ENCODE measurements around the gene GPR153. TPM values are rescaled to one million over a fixed set of nuclear protein-coding genes. Genes with fewer than 3 reads are reported as not detected.

The GPR153 gene
- total and polyA plus RNA-seq, 2 donors (not counting 1 experiment from before 2014, with no cell fraction given), result 0.04 to 0.20 TPM

DNA sequence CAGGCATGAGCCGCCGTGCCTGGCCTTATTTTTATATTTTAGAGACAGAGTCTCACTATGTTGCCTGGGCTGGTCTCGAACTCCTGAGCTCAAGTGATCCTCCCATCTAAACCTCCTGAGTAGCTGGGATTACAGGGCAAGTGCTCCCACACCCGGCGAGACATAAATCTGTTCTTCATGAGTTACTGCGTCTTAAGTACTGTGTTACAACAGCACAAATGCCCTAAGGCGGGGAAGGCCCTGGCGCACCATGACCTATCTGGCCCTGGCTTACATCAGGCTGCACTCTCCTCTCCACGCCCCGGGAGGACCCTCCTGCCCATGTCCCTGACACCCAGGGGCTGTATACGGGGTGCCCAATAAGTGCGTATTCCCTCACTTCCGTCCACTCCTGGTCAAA, 4.3 kb downstream of the GPR153 start:
- DNase-seq, result no peak
- Mint-ChIP-seq H3K27ac (no peak overlapping the region), H3K4me3 (no peak overlapping the region), H3K9me3 (ENCODE audit: insufficient read depth) (no peaks in the 10 kb centered on the region), H3K27me3 (peaks cover 18% of the 10 kb centered on the region), H3K4me1 (peaks cover 11% of the 10 kb centered on the region)
- Histone ChIP-seq H3K4me2 (replicated peaks; ENCODE audit: low read depth, low read length, poor library complexity, severe bottlenecking) (no peak overlapping the region), H2AFZ (ENCODE audit: insufficient read depth, low read depth, low read length, poor library complexity, severe bottlenecking) (no peak overlapping the region), H3K4me1 (ENCODE audit: control insufficient read depth in 2 of 2, insufficient read depth in 2 of 2, low read length in 2 of 2) (peaks cover 8 to 10% of the 10 kb centered on the region in 2 donors), H3K4me3 (ENCODE audit: control extremely low read depth in 1 of 5, extremely low read depth in 1 of 5, insufficient read depth in 1 of 5, low read depth in 2 of 5, low read length in 4 of 5) (no peak overlapping the region), H3K36me3 (replicated peaks in 1 of 2; ENCODE audit: control extremely low read depth in 1 of 2, control insufficient read depth in 1 of 2, extremely low read depth in 1 of 2, insufficient read depth in 2 of 2, low read length in 1 of 2) (no peaks in the 10 kb centered on the region), H3K27me3 (replicated peaks in 1 of 4; ENCODE audit: control extremely low read depth in 1 of 4, control insufficient read depth in 3 of 4, insufficient read depth in 4 of 4, low read length in 3 of 4) (peaks cover 0 to 29% (median 2%) of the 10 kb centered on the region in 4 experiments), H3K9me3 (ENCODE audit: control extremely low read depth in 1 of 3, control insufficient read depth in 2 of 3, insufficient read depth in 1 of 3, low read length in 2 of 3) (no peaks in the 10 kb centered on the region), H4K20me1 (ENCODE audit: control insufficient read depth, insufficient read depth, low read length, poor library complexity, severe bottlenecking) (no peaks in the 10 kb centered on the region), H3K27ac (ENCODE audit: low read length in 2 of 2) (no peak overlapping the region), H3K9ac (ENCODE audit: low read length) (no peak overlapping the region), H3K79me2 (ENCODE audit: control insufficient read depth, insufficient read depth, low read length) (no peaks in the 10 kb centered on the region)
- TF ChIP-seq, protein P1, sequence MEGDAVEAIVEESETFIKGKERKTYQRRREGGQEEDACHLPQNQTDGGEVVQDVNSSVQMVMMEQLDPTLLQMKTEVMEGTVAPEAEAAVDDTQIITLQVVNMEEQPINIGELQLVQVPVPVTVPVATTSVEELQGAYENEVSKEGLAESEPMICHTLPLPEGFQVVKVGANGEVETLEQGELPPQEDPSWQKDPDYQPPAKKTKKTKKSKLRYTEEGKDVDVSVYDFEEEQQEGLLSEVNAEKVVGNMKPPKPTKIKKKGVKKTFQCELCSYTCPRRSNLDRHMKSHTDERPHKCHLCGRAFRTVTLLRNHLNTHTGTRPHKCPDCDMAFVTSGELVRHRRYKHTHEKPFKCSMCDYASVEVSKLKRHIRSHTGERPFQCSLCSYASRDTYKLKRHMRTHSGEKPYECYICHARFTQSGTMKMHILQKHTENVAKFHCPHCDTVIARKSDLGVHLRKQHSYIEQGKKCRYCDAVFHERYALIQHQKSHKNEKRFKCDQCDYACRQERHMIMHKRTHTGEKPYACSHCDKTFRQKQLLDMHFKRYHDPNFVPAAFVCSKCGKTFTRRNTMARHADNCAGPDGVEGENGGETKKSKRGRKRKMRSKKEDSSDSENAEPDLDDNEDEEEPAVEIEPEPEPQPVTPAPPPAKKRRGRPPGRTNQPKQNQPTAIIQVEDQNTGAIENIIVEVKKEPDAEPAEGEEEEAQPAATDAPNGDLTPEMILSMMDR (IDR thresholded peaks at IDR 0.05), result no peak
- ChIA-PET POLR2A (no interaction called here), CTCF (interaction anchor here (1.4 kb wide), 1 partner anchor 150 kb away, joined by 4 read pairs; no protein-coding TSS in a partner anchor)
- no peak for ATAC-seq (ENCODE audit: low read depth)
- intact Hi-C loops (cut with micrococcal nuclease), result no loop called here
- 95% methylated on average over 13 of the region's 13 CpGs for WGBS (ENCODE audit: insufficient coverage)

DNA sequence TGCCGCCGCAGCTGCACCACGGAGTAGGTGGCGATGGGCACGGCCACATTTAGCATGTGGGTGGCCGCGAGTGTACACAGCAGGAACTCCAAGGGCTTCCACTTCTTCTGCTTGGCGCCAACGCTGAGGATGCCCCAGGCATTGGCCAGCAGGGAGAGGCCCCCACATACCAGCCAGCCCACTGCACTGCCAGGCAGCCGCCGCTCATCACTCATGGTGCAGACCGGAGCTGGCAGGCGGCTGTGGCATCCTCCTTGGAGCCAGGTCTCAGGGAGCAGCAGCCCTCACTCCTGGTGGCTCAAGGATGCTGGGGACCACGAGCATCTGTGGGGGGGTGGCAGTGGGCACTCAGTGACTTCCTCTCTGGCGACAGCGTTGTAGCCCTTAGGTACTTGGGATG, 6.2 kb downstream of the GPR153 start:
- intact Hi-C loops (cut with micrococcal nuclease), result no loop called here
- Histone ChIP-seq H3K27me3 (replicated peaks in 1 of 4; ENCODE audit: control extremely low read depth in 1 of 4, control insufficient read depth in 3 of 4, insufficient read depth in 4 of 4, low read length in 3 of 4) (peaks cover 0 to 38% (median 1%) of the 10 kb centered on the region in 4 experiments), H3K4me2 (replicated peaks; ENCODE audit: low read depth, low read length, poor library complexity, severe bottlenecking) (no peak overlapping the region), H3K79me2 (ENCODE audit: control insufficient read depth, insufficient read depth, low read length) (no peaks in the 10 kb centered on the region), H3K4me1 (ENCODE audit: control insufficient read depth in 2 of 2, insufficient read depth in 2 of 2, low read length in 2 of 2) (peaks cover 1 to 2% of the 10 kb centered on the region in 2 donors), H2AFZ (ENCODE audit: insufficient read depth, low read depth, low read length, poor library complexity, severe bottlenecking) (no peak overlapping the region), H3K9ac (ENCODE audit: low read length) (no peak overlapping the region), H3K36me3 (replicated peaks in 1 of 2; ENCODE audit: control extremely low read depth in 1 of 2, control insufficient read depth in 1 of 2, extremely low read depth in 1 of 2, insufficient read depth in 2 of 2, low read length in 1 of 2) (no peaks in the 10 kb centered on the region), H3K9me3 (ENCODE audit: control extremely low read depth in 1 of 3, control insufficient read depth in 2 of 3, insufficient read depth in 1 of 3, low read length in 2 of 3) (no peaks in the 10 kb centered on the region), H3K27ac (ENCODE audit: low read length in 2 of 2) (no peak overlapping the region), H3K4me3 (ENCODE audit: control extremely low read depth in 1 of 5, extremely low read depth in 1 of 5, insufficient read depth in 1 of 5, low read depth in 2 of 5, low read length in 4 of 5) (no peak overlapping the region), H4K20me1 (ENCODE audit: control insufficient read depth, insufficient read depth, low read length, poor library complexity, severe bottlenecking) (no peaks in the 10 kb centered on the region)
- peaks cover 35% of the 10 kb centered on the region for H3K27me3 Mint-ChIP-seq
- H3K4me1 Mint-ChIP-seq, result peaks cover 9% of the 10 kb centered on the region
- ChIA-PET CTCF (no interaction called here), POLR2A (no interaction called here)
- no peak overlapping the region for H3K27ac Mint-ChIP-seq
- ATAC-seq (ENCODE audit: low read depth) (no peak), DNase-seq (no peak)
- 90% methylated on average over 14 of the region's 16 CpGs for WGBS (ENCODE audit: insufficient coverage)
- TF ChIP-seq, protein P1 (IDR thresholded peaks at IDR 0.05), result no peak
- H3K9me3 Mint-ChIP-seq (ENCODE audit: insufficient read depth), result no peaks in the 10 kb centered on the region
- no peak overlapping the region for H3K4me3 Mint-ChIP-seq
